H9 (cell line): ENCODE measurements around the gene TMPRSS15. TPM values are rescaled to one million over a fixed set of nuclear protein-coding genes. Genes with fewer than 3 reads are reported as not detected.

Source experiments
- DNase-seq: peaks from one replicate; pipeline ENCODE4 v3.0.0-alpha.2; 2017
- H2AFZ ChIP-seq: one replicate; pipeline ENCODE4 v1.6.1; 2013; ENCODE audit warnings: mild to moderate bottlenecking, low read length, control low read depth, moderate library complexity
- H2AK5ac ChIP-seq: 2 replicates; pipeline ENCODE4 v1.6.1; 2013; ENCODE audit warnings: low read length, control low read depth, mixed read lengths; ENCODE audit not compliant: insufficient read length
- H2BK120ac ChIP-seq: one replicate; pipeline ENCODE4 v1.6.1; 2013; ENCODE audit warnings: low read depth, mild to moderate bottlenecking, low read length, control low read depth, inconsistent platforms; ENCODE audit not compliant: poor library complexity, severe bottlenecking
- H2BK12ac ChIP-seq: 2 replicates; pipeline ENCODE4 v1.6.1; 2013; ENCODE audit warnings: low read length, control low read depth, mixed read lengths, low read depth; ENCODE audit not compliant: insufficient read length
- H2BK15ac ChIP-seq: 2 replicates; pipeline ENCODE4 v1.6.1; 2013; ENCODE audit warnings: low read depth, low read length, control low read depth
- H2BK20ac ChIP-seq: one replicate; pipeline ENCODE4 v1.6.1; 2013; ENCODE audit warnings: low read depth, mild to moderate bottlenecking, low read length, control low read depth, inconsistent platforms; ENCODE audit not compliant: poor library complexity, severe bottlenecking
- H2BK5ac ChIP-seq: 2 replicates; pipeline ENCODE4 v1.6.1; 2013; ENCODE audit warnings: low read length, control low read depth, mixed read lengths; ENCODE audit not compliant: insufficient read length
- H3K14ac ChIP-seq: 2 replicates; pipeline ENCODE4 v1.6.1; 2013; ENCODE audit warnings: low read length, control low read depth; ENCODE audit not compliant: insufficient read depth
- H3K18ac ChIP-seq: 2 replicates; pipeline ENCODE4 v1.6.1; 2013; ENCODE audit warnings: low read depth, mild to moderate bottlenecking, mixed read lengths, low read length, control low read depth; ENCODE audit not compliant: insufficient read length
- H3K23ac ChIP-seq: 2 replicates; pipeline ENCODE4 v1.6.1; 2013; ENCODE audit warnings: low read length, control low read depth, mixed read lengths, low read depth; ENCODE audit not compliant: insufficient read length
- H3K23me2 ChIP-seq: 2 replicates; pipeline ENCODE4 v1.6.1; 2013; ENCODE audit warnings: low read depth, mild to moderate bottlenecking, mixed read lengths, low read length, control low read depth; ENCODE audit not compliant: insufficient read length, poor library complexity, severe bottlenecking
- H3K27ac ChIP-seq: 2 replicates; pipeline ENCODE4 v1.5.1; 2013; ENCODE audit warnings: low read length, control low read depth, mixed read lengths, low read depth; ENCODE audit not compliant: insufficient read length
- H3K27me3 ChIP-seq: 2 replicates; pipeline ENCODE4 v1.6.1; 2013; ENCODE audit warnings: low read length, control low read depth, inconsistent platforms; ENCODE audit not compliant: insufficient read depth
- H3K4ac ChIP-seq: 2 replicates; pipeline ENCODE4 v1.6.1; 2013; ENCODE audit warnings: low read depth, mild to moderate bottlenecking, control low read depth, inconsistent platforms, low read length, moderate library complexity
- H3K4me1 ChIP-seq: 2 replicates; pipeline ENCODE4 v1.6.1; 2013; ENCODE audit warnings: low read length, control low read depth, inconsistent platforms; ENCODE audit not compliant: insufficient read depth
- H3K4me2 ChIP-seq: 2 replicates; pipeline ENCODE4 v1.6.1; 2013; ENCODE audit warnings: low read length, control low read depth, mixed read lengths; ENCODE audit not compliant: insufficient read length, insufficient read depth
- H3K56ac ChIP-seq: 2 replicates; pipeline ENCODE4 v1.6.1; 2013; ENCODE audit warnings: low read depth, mild to moderate bottlenecking, mixed read lengths, low read length, control low read depth; ENCODE audit not compliant: insufficient read length
- H3K79me1 ChIP-seq: 2 replicates; pipeline ENCODE4 v1.6.1; 2013; ENCODE audit warnings: low read depth, mild to moderate bottlenecking, moderate library complexity, low read length, control low read depth, inconsistent platforms; ENCODE audit not compliant: insufficient read depth, poor library complexity, severe bottlenecking
- H3K79me2 ChIP-seq: 2 replicates; pipeline ENCODE4 v1.6.1; 2013; ENCODE audit warnings: low read length, control low read depth, inconsistent platforms; ENCODE audit not compliant: insufficient read depth
- H3K9ac ChIP-seq: 2 replicates; pipeline ENCODE4 v1.6.1; 2013; ENCODE audit warnings: low read length, control low read depth, mixed read lengths; ENCODE audit not compliant: insufficient read length; ENCODE audit errors: extremely low read depth
- H3K9me3 ChIP-seq: one replicate; pipeline ENCODE4 v1.6.1; 2013; ENCODE audit warnings: low read depth, low read length, inconsistent platforms; ENCODE audit not compliant: control insufficient read depth
- H3T11ph ChIP-seq: one replicate; pipeline ENCODE4 v1.6.1; 2013; ENCODE audit warnings: mild to moderate bottlenecking, low read length, control low read depth, inconsistent platforms
- H4K20me1 ChIP-seq: one replicate; pipeline ENCODE4 v1.6.1; 2013; ENCODE audit not compliant: control insufficient read depth, insufficient read length, insufficient read depth
- H4K5ac ChIP-seq: 2 replicates; pipeline ENCODE4 v1.6.1; 2013; ENCODE audit warnings: low read depth, mild to moderate bottlenecking, mixed read lengths, low read length, control low read depth; ENCODE audit not compliant: insufficient read length
- H4K8ac ChIP-seq: replicated peaks from 2 replicates; pipeline ENCODE4 v1.6.1; 2013; ENCODE audit warnings: low read length, control low read depth, mixed read lengths, low read depth; ENCODE audit not compliant: insufficient read length
- H4K91ac ChIP-seq: 2 replicates; pipeline ENCODE4 v1.6.1; 2013; ENCODE audit warnings: low read depth, mild to moderate bottlenecking, moderate library complexity, mixed read lengths, low read length, control low read depth; ENCODE audit not compliant: insufficient read length
- H3K27ac Mint-ChIP-seq, 3 experiments: 2 replicates in 2 of 3; 3 replicates in 1 of 3; pipeline ENCODE4 v1.8.0; 2020 to 2021; ENCODE audit warnings: mixed read lengths in 3 of 3, mild to moderate bottlenecking in 1 of 3, moderate library complexity in 1 of 3
- H3K27me3 Mint-ChIP-seq: 2 replicates; pipeline ENCODE4 v1.8.0; 2021; ENCODE audit warnings: low read depth, mild to moderate bottlenecking, moderate library complexity, mixed read lengths
- H3K36me3 Mint-ChIP-seq, 3 experiments: 2 replicates in 2 of 3; 3 replicates in 1 of 3; pipeline ENCODE4 v1.8.0; 2020 to 2021; ENCODE audit warnings: low read depth in 3 of 3, mixed read lengths in 3 of 3; ENCODE audit not compliant: insufficient read depth in 1 of 3
- H3K4me1 Mint-ChIP-seq, 2 experiments: 2 replicates each; pipeline ENCODE4 v1.8.0; 2020; ENCODE audit warnings: mixed read lengths in 2 of 2
- H3K4me3 Mint-ChIP-seq, 2 experiments: 2 replicates in 1 of 2; 3 replicates in 1 of 2; pipeline ENCODE4 v1.8.0; 2020 to 2021; ENCODE audit warnings: mild to moderate bottlenecking in 2 of 2, mixed read lengths in 2 of 2, moderate library complexity in 1 of 2
- H3K9me3 Mint-ChIP-seq, 2 experiments: 2 replicates in 1 of 2; 3 replicates in 1 of 2; pipeline ENCODE4 v1.8.0; 2020; ENCODE audit warnings: mild to moderate bottlenecking in 2 of 2, mixed read lengths in 2 of 2, moderate library complexity in 1 of 2
- WGBS: extraction: QIAGEN DNeasy Blood & Tissue Kit; methylation state at CpG from one replicate; pipeline ENCODE4 v1.1.7; 2013; ENCODE audit warnings: missing lambda C conversion rate, low lambda C conversion rate, mixed read lengths; ENCODE audit not compliant: insufficient read length; ENCODE audit errors: extremely low coverage; 5-methylcytosine and 5-hydroxymethylcytosine counted together
- total RNA-seq: library from RNA; stranded (reverse); gene quantifications from 2 replicates; pipeline ENCODE4 v1.2.1, GENCODE V29; 2021
- TF ChIP-seq, protein P1 (sequence below): fragments of 200-600 bp; sonication (generic); conservative IDR thresholded peaks from 3 replicates; pipeline ENCODE4 v1.8.0; 2021; ENCODE audit warnings: antibody characterized with exemption, mild to moderate bottlenecking

The TMPRSS15 gene
- total RNA-seq, 1 experiment from 2014 or later: not detected

- Histone ChIP-seq H2BK20ac (no peak overlapping the region), H2AFZ (no peak overlapping the region), H3K18ac (no peak overlapping the region), H3K4me2 (no peak overlapping the region), H4K5ac (no peak overlapping the region), H2BK120ac (no peak overlapping the region), H2BK15ac (no peak overlapping the region), H3K23me2 (no peaks in the 10 kb centered on the region), H3K56ac (no peak overlapping the region), H3K79me1 (no peaks in the 10 kb centered on the region), H2BK5ac (no peak overlapping the region), H3K23ac (no peak overlapping the region), H2BK12ac (no peak overlapping the region), H3K14ac (no peak overlapping the region), H3K4me1 (no peaks in the 10 kb centered on the region), H4K91ac (no peak overlapping the region), H3K9me3 (no peaks in the 10 kb centered on the region), H3K4ac (no peak overlapping the region), H2AK5ac (no peak overlapping the region), H3K79me2 (no peaks in the 10 kb centered on the region), H3K27me3 (no peaks in the 10 kb centered on the region), H4K8ac (no peak overlapping the region), H3K27ac (no peak overlapping the region), H3K9ac (no peak overlapping the region), H3T11ph (no peak overlapping the region), H4K20me1 (no peaks in the 10 kb centered on the region)
- Mint-ChIP-seq H3K4me3 (no peak overlapping the region), H3K36me3 (no peaks in the 10 kb centered on the region), H3K27ac (no peak overlapping the region), H3K4me1 (no peaks in the 10 kb centered on the region), H3K9me3 (no peaks in the 10 kb centered on the region), H3K27me3 (no peaks in the 10 kb centered on the region)
- no peak for DNase-seq
- TF ChIP-seq, protein P1, sequence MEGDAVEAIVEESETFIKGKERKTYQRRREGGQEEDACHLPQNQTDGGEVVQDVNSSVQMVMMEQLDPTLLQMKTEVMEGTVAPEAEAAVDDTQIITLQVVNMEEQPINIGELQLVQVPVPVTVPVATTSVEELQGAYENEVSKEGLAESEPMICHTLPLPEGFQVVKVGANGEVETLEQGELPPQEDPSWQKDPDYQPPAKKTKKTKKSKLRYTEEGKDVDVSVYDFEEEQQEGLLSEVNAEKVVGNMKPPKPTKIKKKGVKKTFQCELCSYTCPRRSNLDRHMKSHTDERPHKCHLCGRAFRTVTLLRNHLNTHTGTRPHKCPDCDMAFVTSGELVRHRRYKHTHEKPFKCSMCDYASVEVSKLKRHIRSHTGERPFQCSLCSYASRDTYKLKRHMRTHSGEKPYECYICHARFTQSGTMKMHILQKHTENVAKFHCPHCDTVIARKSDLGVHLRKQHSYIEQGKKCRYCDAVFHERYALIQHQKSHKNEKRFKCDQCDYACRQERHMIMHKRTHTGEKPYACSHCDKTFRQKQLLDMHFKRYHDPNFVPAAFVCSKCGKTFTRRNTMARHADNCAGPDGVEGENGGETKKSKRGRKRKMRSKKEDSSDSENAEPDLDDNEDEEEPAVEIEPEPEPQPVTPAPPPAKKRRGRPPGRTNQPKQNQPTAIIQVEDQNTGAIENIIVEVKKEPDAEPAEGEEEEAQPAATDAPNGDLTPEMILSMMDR: no peak
- no CpG with 5 or more reads among the region's 2 CpGs for WGBS
Observed at GRCh38 chr21:18356801-18357200, 46.8 kb downstream of the TMPRSS15 start.
